Smooth muscle cell (in vitro differentiated cells): ENCODE results near the gene KCNE3. TPM values are rescaled to one million over a fixed set of nuclear protein-coding genes. Genes with fewer than 3 reads are reported as not detected.

Source experiments
- DNase-seq: peaks from one replicate; lab custom pipeline; 2025; ENCODE audit not compliant: unreplicated experiment; lab: John Stamatoyannopoulos, UW
- H2AFZ ChIP-seq: fragments of 200-600 bp; sonication (generic); 2 replicates; pipeline ENCODE4 v1.6.0; 2016; ENCODE audit warnings: antibody characterized with exemption, low read depth, mild to moderate bottlenecking
- H3F3A ChIP-seq: fragments of 200-600 bp; sonication (generic); 2 replicates; pipeline ENCODE4 v1.6.0; 2017; ENCODE audit warnings: antibody characterized with exemption, low read depth
- H3K27ac ChIP-seq: fragments of 200-600 bp; sonication (generic); 2 replicates; pipeline ENCODE4 v1.5.1; 2016; ENCODE audit warnings: low read depth, mild to moderate bottlenecking
- H3K27me3 ChIP-seq: fragments of 200-600 bp; sonication (generic); 2 replicates; pipeline ENCODE4 v1.6.1; 2016; ENCODE audit warnings: low read depth, mild to moderate bottlenecking
- H3K36me3 ChIP-seq: fragments of 200-600 bp; sonication (generic); 2 replicates; pipeline ENCODE4 v1.5.1; 2016; ENCODE audit warnings: low read depth
- H3K4me1 ChIP-seq: fragments of 200-600 bp; sonication (generic); 2 replicates; pipeline ENCODE4 v1.5.1; 2016; ENCODE audit warnings: low read depth
- H3K4me2 ChIP-seq: fragments of 200-600 bp; sonication (generic); 2 replicates; pipeline ENCODE4 v1.6.0; 2016; ENCODE audit warnings: mild to moderate bottlenecking
- H3K4me3 ChIP-seq: fragments of 200-600 bp; sonication (generic); 2 replicates; pipeline ENCODE4 v1.5.1; 2016; ENCODE audit warnings: mild to moderate bottlenecking
- H3K79me2 ChIP-seq: fragments of 200-600 bp; sonication (generic); 2 replicates; pipeline ENCODE4 v1.6.0; 2016; ENCODE audit warnings: low read depth, mild to moderate bottlenecking
- H3K9ac ChIP-seq: fragments of 200-600 bp; sonication (generic); 2 replicates; pipeline ENCODE4 v1.6.0; 2016; ENCODE audit warnings: low read depth
- H3K9me3 ChIP-seq: fragments of 200-600 bp; sonication (generic); replicated peaks from 2 replicates; pipeline ENCODE4 v1.5.1; 2016; ENCODE audit warnings: low read depth
- H4K20me1 ChIP-seq: fragments of 200-600 bp; sonication (generic); 2 replicates; pipeline ENCODE4 v1.6.0; 2016; ENCODE audit warnings: low read depth
- WGBS: methylation state at CpG from one replicate; pipeline ENCODE4 v1.1.7; 2016; ENCODE audit warnings: low lambda C conversion rate; 5-methylcytosine and 5-hydroxymethylcytosine counted together
- polyA plus RNA-seq: library from polyadenylated mRNA; unstranded; fragments of >200 nt; fragmentation: Nextera tagmentation; extraction: Ambion mirVana; gene quantifications from 2 replicates; pipeline ENCODE4 v1.2.1, GENCODE V29; 2016
- total RNA-seq: library from RNA; depleted of rRNA; stranded (reverse); fragments of >200 nt; gene quantifications from 2 replicates; pipeline ENCODE4 v1.2.3, GENCODE V29; 2014
- TF ChIP-seq, protein P1 (sequence below): fragments of 200-600 bp; sonication (generic); IDR thresholded peaks from 2 replicates; pipeline ENCODE4 v1.5.1; 2017; ENCODE audit warnings: borderline replicate concordance, mild to moderate bottlenecking, antibody characterized with exemption; ENCODE audit not compliant: insufficient read depth, poor library complexity, severe bottlenecking

The KCNE3 gene
- total and polyA plus RNA-seq, 2 experiments from 2014 or later = 3.9 to 5.1 TPM

DNA sequence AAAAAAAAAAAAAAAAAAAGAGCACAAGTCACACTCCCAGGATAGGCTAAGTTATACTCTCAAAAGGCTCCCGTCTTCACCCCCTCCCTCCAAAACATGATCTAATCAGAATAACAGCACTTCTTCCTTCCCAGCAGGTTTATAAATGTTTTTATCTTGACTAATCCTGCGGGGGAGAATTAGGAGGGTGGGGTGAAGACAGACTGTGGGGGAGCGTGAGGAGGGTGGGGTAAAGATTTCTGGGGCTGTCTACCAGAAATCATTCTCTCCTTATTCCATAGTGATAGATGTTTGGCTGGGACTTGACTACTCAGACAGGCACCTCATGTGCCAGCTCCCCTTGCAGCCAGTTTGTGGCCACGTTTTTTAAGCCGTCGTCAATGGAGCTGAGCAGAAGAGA, 17.0 kb downstream of the KCNE3 start:
- Histone ChIP-seq H3K36me3 (no peaks in the 10 kb centered on the region), H4K20me1 (no peaks in the 10 kb centered on the region), H3K9ac (no peak overlapping the region), H3K4me1 (no peaks in the 10 kb centered on the region), H3K27me3 (no peaks in the 10 kb centered on the region), H3K9me3 (no peaks in the 10 kb centered on the region), H3K4me3 (no peak overlapping the region), H3K79me2 (no peaks in the 10 kb centered on the region), H3K27ac (no peak overlapping the region), H3K4me2 (no peak overlapping the region), H2AFZ (no peak overlapping the region), H3F3A (no peaks in the 10 kb centered on the region)
- WGBS = 81% methylated on average over 6 of the region's 6 CpGs
- DNase-seq = no peak
- TF ChIP-seq, protein P1, sequence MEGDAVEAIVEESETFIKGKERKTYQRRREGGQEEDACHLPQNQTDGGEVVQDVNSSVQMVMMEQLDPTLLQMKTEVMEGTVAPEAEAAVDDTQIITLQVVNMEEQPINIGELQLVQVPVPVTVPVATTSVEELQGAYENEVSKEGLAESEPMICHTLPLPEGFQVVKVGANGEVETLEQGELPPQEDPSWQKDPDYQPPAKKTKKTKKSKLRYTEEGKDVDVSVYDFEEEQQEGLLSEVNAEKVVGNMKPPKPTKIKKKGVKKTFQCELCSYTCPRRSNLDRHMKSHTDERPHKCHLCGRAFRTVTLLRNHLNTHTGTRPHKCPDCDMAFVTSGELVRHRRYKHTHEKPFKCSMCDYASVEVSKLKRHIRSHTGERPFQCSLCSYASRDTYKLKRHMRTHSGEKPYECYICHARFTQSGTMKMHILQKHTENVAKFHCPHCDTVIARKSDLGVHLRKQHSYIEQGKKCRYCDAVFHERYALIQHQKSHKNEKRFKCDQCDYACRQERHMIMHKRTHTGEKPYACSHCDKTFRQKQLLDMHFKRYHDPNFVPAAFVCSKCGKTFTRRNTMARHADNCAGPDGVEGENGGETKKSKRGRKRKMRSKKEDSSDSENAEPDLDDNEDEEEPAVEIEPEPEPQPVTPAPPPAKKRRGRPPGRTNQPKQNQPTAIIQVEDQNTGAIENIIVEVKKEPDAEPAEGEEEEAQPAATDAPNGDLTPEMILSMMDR = no peak

DNA sequence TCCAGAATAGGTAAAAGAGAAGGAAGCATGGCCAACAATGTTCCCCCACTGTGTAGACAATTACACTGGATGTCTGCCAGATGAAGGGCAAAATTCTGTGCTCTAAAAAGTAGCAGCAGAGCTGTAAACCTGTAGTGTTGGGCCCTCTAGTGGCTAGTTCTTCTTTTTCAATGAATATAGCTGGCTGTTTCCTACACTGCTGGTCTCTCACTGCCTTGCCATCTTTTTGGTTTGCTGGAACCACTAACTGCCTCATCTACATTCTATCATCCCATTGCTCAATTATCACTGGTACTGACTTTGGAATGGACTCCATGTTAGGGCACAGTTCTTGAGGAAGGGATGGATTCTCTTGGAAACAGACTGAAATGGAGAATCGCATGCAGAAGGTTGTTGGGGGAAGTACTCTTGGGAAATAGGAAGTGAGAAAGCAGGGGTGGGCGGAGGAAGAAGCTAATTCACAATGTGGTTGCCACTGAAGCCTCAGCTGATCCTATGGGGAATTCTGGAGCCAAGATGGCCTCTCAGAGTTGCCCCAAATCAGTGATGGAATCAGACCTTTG, 17.9 kb downstream of the KCNE3 start:
- no peak overlapping the region for H3K4me2 ChIP-seq
- no peaks in the 10 kb centered on the region for H3K4me1 ChIP-seq
- no peaks in the 10 kb centered on the region for H3K79me2 ChIP-seq
- DNase-seq = no peak
- H4K20me1 ChIP-seq = no peaks in the 10 kb centered on the region
- no peaks in the 10 kb centered on the region for H3K27me3 ChIP-seq
- H2AFZ ChIP-seq = no peak overlapping the region
- H3K9ac ChIP-seq = no peak overlapping the region
- TF ChIP-seq, protein P1 = peak; percentile 72
- WGBS = 80% methylated on average over 2 of the region's 2 CpGs
- H3K27ac ChIP-seq = no peak overlapping the region
- no peaks in the 10 kb centered on the region for H3F3A ChIP-seq
- no peak overlapping the region for H3K4me3 ChIP-seq
- no peaks in the 10 kb centered on the region for H3K36me3 ChIP-seq
- H3K9me3 ChIP-seq = no peaks in the 10 kb centered on the region

DNA sequence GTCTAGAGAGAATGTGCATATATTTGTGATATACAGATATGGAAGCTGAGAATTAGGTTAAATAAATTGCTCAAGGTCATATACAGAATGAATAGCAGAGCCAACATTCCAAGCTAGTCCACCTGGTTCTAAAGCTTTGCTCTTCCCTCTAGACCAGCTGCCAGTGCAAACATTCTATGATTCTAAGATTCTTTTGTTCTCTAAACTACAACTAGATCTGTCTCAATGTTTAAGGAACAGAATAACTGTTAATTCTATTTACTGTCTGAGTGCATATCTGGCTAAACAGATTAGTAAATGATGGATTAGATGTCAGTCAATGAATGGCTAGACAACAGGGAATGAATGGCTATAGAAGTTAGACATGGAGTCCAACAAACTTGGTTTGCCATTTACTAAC, 19.6 kb downstream of the KCNE3 start:
- Histone ChIP-seq H4K20me1 (no peaks in the 10 kb centered on the region), H3K36me3 (no peaks in the 10 kb centered on the region), H3F3A (no peaks in the 10 kb centered on the region), H3K79me2 (no peaks in the 10 kb centered on the region), H3K9me3 (no peaks in the 10 kb centered on the region), H3K4me1 (peaks cover 5% of the 10 kb centered on the region), H3K27ac (no peak overlapping the region), H3K9ac (no peak overlapping the region), H3K27me3 (no peaks in the 10 kb centered on the region), H3K4me2 (no peak overlapping the region), H3K4me3 (no peak overlapping the region), H2AFZ (no peak overlapping the region)
- DNase-seq = no peak
- TF ChIP-seq, protein P1 = no peak

DNA sequence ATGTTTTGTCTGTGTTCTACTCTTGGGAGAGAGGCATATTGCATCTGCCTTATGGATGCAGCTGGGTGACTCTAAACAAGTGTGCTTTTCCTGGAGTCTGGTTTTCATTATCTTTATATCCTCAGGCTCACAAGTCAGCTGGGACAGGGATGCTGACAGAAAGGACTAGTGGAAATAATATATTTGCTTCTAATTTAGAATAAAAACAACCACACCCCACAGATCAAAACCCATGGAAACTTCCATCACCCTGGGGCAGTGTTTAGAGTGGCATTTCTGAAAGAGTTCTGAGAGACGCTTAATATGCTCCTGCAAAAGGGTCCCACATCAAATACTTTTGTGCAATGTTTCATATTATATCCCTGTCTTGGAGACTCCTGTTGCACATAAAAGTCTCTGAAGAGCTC, 20.8 kb downstream of the KCNE3 start:
- H3K4me1 ChIP-seq = peaks cover 5% of the 10 kb centered on the region
- no peaks in the 10 kb centered on the region for H3K36me3 ChIP-seq
- H3F3A ChIP-seq = no peaks in the 10 kb centered on the region
- H2AFZ ChIP-seq = no peak overlapping the region
- TF ChIP-seq, protein P1 = no peak
- no peak overlapping the region for H3K9ac ChIP-seq
- DNase-seq = no peak
- no peaks in the 10 kb centered on the region for H4K20me1 ChIP-seq
- no peaks in the 10 kb centered on the region for H3K79me2 ChIP-seq
- no peaks in the 10 kb centered on the region for H3K27me3 ChIP-seq
- H3K4me3 ChIP-seq = no peak overlapping the region
- H3K4me2 ChIP-seq = no peak overlapping the region
- H3K9me3 ChIP-seq = no peaks in the 10 kb centered on the region
- 77% methylated on average over 1 of the region's 1 CpG for WGBS
- H3K27ac ChIP-seq = no peak overlapping the region
